Hematopoietic multipotent progenitor cell treated with erythropoietin and hydrocortisone succinate and interleukin-3 and kit ligand, for 4 days (in vitro differentiated cells): ENCODE measurements around the gene ACAD10.

Source experiments
- DNase-seq: peaks from one replicate; pipeline ENCODE4 v3.0.0-alpha.2; 2015

Gene ACAD10

GRCh38 chr12:111780166-111780565, 94.3 kb downstream of the ACAD10 start:
- peak; percentile 54 for DNase-seq

- no peak for DNase-seq
Observed at GRCh38 chr12:111780615-111781014, 94.8 kb downstream of the ACAD10 start.

- no peak for DNase-seq
Observed at GRCh38 chr12:111781085-111781658, 95.3 kb downstream of the ACAD10 start.

GRCh38 chr12:111783046-111783445, 97.2 kb downstream of the ACAD10 start:
- no peak for DNase-seq

DNA sequence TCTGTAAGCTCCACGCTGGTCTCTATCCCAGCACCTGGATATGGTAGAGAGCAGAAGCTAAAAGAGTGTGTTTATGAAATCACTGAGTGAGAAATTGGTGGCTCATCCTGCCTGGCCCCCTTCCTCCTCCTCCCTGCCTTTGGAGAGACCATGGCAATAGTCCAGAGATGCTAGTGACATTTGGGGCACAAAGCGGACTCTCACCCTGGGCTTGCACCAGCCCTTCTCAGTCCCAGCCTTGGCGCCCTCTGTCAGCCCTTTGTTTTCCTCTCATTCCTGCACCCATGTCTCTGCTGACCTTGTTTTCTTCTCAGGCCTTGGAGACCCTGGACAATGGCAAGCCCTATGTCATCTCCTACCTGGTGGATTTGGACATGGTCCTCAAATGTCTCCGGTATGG, 99.1 kb downstream of the ACAD10 start:
- no peak for DNase-seq

DNA sequence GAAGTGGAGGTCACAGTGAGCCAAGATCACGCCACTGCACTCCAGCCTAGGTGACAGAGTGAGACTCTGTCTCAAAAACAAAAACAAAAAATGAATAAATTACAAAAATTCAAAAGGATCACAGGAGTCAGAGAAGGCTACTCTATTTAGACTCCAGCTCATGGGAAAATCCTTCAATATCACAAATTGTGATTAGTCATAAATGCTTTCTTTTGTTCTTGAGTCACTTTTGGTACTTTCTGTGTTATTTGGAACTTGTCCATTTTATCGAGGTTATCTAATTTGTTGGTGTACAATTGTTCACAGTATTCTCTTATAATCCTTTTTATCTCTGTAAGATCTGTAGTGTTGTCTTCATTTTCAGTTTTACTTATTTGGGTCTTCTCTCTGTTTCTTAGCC, 99.8 kb downstream of the ACAD10 start:
- no peak for DNase-seq

GRCh38 chr12:111788178-111788654, 102.4 kb downstream of the ACAD10 start:
- peak; percentile 69 for DNase-seq

GRCh38 chr12:111789779-111790178, 103.9 kb downstream of the ACAD10 start:
- no peak for DNase-seq

GRCh38 chr12:111791507-111791906, 105.7 kb downstream of the ACAD10 start:
- no peak for DNase-seq

DNA sequence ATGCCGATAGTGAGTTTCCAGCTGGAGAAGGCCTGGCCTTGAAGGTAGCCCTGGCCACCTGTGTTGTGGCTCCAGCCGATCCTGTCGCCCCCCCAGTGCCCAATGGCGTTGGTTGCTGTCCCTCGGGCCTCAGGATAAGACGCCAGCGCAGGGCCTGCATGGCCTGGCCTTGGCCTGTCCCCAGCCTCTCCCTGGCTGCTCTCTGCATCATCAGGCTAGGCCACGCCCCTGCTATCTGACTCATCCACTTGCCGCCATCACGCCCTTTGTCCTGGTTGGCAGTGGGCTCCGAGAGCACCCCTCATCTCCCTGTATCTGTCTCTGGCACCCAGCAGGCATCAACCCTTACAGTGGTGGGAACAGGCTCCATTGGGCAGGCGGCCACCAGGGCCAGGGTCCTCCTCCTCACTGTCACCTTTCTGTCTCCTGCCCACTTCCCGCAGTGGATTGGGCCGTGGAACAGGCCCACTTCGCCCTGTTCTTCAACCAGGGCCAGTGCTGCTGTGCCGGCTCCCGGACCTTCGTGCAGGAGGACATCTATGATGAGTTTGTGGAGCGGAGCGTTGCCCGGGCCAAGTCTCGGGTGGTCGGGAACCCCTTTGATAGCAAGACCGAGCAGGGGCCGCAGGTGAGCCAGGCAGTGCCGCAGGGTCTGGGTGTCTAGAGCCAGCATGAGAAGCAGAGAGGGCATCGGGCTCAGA, 106.5 kb downstream of the ACAD10 start:
- DNase-seq: peak; percentile 34

- DNase-seq: no peak
Observed at GRCh38 chr12:111792856-111793235, 107.0 kb downstream of the ACAD10 start.

DNA sequence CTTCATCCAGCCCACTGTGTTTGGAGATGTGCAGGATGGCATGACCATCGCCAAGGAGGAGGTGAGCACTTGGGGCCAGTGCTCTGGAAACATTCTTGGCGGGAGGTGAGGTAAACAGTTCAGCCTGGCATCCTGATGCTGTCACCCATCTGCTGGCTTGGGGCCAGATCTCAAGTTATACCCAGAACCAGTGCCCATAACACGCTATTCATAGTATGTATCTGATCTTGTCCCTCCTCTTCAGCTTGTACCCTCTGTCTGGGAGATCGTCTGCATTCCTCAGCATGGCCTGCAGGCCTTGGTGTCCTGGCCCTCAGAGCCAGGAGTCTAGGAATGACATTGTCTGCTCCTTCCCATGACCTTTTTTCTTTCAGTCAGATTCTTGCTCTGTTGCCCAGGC, 112.3 kb downstream of the ACAD10 start:
- no peak for DNase-seq

DNA sequence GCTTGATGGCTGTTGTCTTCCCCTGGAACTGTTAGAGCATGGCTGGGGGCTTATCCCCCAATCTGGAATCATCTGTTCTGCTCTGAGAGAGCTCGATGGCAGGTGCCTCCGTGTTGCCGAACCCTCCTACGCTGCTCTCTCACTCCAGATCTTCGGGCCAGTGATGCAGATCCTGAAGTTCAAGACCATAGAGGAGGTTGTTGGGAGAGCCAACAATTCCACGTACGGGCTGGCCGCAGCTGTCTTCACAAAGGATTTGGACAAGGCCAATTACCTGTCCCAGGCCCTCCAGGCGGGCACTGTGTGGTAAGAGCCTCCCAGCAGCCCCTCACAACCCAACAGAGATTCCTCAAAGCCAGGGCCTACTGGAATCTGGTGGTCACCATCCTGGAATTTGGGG, 113.9 kb downstream of the ACAD10 start:
- no peak for DNase-seq

DNA sequence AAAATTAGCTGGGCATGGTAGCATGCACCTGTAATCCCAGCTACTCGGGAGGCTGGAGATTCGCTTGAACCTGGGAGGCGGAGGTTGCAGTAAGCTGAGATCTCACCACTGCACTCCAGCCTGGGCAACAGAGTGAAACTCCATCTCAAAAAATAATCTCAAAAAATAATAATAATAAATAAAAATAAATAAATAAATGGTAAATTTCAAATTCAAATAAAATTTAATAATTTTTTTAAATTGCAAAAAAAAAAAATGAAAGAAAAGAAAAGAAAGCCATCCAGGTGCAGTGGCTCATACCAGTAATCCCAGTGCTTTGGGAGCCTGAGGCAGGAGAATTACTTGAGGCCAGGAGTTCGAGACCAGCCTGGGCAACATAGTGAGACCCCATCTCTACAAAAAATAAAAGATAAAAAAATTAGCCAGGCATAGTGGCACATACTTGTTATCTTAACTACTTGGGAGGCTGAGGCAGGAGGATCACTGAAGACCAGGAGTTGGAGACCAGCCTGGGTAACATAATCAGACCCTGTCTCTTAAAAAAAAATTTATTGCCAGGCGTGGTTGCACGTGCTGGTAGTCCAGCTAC, 117.3 kb downstream of the ACAD10 start:
- DNase-seq: no peak

DNA sequence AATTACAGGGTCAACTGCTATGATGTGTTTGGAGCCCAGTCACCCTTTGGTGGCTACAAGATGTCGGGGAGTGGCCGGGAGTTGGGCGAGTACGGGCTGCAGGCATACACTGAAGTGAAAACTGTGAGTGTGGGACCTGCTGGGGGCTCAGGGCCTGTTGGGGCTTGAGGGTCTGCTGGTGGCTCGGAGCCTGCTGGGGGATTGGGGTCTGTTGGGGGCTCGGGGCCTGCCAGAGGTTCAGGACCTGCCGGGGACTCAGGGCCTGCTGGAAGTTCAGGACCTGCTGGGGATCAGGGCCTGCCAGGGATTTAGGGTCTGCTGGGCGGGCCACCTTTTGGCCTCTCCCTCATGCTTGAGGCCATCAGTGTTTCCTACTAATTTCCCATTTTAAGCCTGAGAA, 118.0 kb downstream of the ACAD10 start:
- no peak for DNase-seq

GRCh38 chr12:111806304-111806703, 120.5 kb downstream of the ACAD10 start:
- no peak for DNase-seq
